Sigmoid colon (tissue), 7 donors: ENCODE results near the gene ARHGAP40. TPM values are rescaled to one million over a fixed set of nuclear protein-coding genes. Genes with fewer than 3 reads are reported as not detected.

Source experiments
- DNase-seq: peaks from one replicate; pipeline ENCODE4 v3.0.0-alpha.2; 2019
- H3K27ac ChIP-seq, 4 donors: fragments of 200-600 bp; sonication (generic); one replicate each; pipeline ENCODE4 v1.5.1; 2016 to 2019; ENCODE audit warnings: mild to moderate bottlenecking in 1 of 4
- H3K27me3 ChIP-seq, 3 donors: fragments of 200-600 bp; sonication (generic); one replicate each; pipeline ENCODE4 v1.5.1; 2019; ENCODE audit warnings: mild to moderate bottlenecking in 1 of 3
- H3K36me3 ChIP-seq, 4 donors: fragments of 200-600 bp; sonication (generic); one replicate each; pipeline ENCODE4 v1.5.1; 2016 to 2019
- H3K4me1 ChIP-seq, 4 donors: fragments of 200-600 bp; sonication (generic); one replicate each; pipeline ENCODE4 v1.5.1; 2017 to 2019
- H3K4me3 ChIP-seq, 4 donors: fragments of 200-600 bp; sonication (generic); one replicate each; pipeline ENCODE4 v1.5.1; 2017 to 2019; ENCODE audit warnings: mild to moderate bottlenecking in 2 of 4, moderate library complexity in 1 of 4
- H3K9me3 ChIP-seq, 4 donors: fragments of 200-600 bp in 3 of 4; sonication (generic) in 3 of 4; one replicate each; pipeline versions ENCODE4 v1.5.1 to v1.6.1; 2013 to 2019
- CTCF ChIP-seq, 4 experiments: fragments of 450-650 bp in 3 of 4; fragments of 200-600 bp in 1 of 4; IDR thresholded peaks; one replicate each; pipeline ENCODE4 v1.5.1; 2016 to 2019; ENCODE audit warnings: antibody characterized with exemption in 4 of 4, mild to moderate bottlenecking in 3 of 4, moderate library complexity in 2 of 4
- EP300 ChIP-seq, 4 donors: sonication (generic); formaldehyde crosslinking; IDR thresholded peaks; one replicate each; pipeline ENCODE4 v1.6.1; 2017; ENCODE audit warnings: antibody characterized with exemption in 4 of 4
- POLR2A ChIP-seq, 2 donors: fragments of 450-650 bp; IDR thresholded peaks; one replicate each; pipeline ENCODE4 v1.6.1; 2016; ENCODE audit warnings: antibody characterized with exemption in 2 of 2, mild to moderate bottlenecking in 2 of 2, moderate library complexity in 2 of 2
- POLR2AphosphoS5 ChIP-seq, 4 donors: sonication (generic); formaldehyde crosslinking; IDR thresholded peaks; one replicate each; pipeline ENCODE4 v1.6.1; 2017; ENCODE audit warnings: antibody characterized with exemption in 4 of 4
- WGBS, 2 donors: extraction: QIAGEN DNeasy Blood & Tissue Kit; methylation state at CpG; one replicate each; pipeline ENCODE4 v1.1.7; 2013; 5-methylcytosine and 5-hydroxymethylcytosine counted together
- intact Hi-C: fragments of 100-400 bp; cut with DNase I; formaldehyde crosslinking; loops from one replicate; pipeline ENCODE4 v1.15.1; 2023
- polyA plus RNA-seq, 3 donors: library from polyadenylated mRNA; stranded (reverse); fragments of 200-250 nt; gene quantifications; one replicate each; pipeline ENCODE4 v1.2.3, GENCODE V29; 2013
- total RNA-seq, 4 donors: library from RNA; depleted of rRNA; stranded (reverse); fragments of >200 nt; gene quantifications; one replicate each; pipeline ENCODE4 v1.1.0, GENCODE V29; 2016
- donor health status: healthy with polysubstance abuse.
- donor health status: Bipolar disorder and iron deficiency.
- donor health status: healthy.

The ARHGAP40 gene
- total and polyA plus RNA-seq, 7 donors, result not detected

GRCh38 chr20:38635721-38636288 lies 34.2 kb downstream of the ARHGAP40 start:
- Histone ChIP-seq H3K27me3 (peaks cover 0 to 19% (median 6%) of the 10 kb centered on the region in 3 donors), H3K4me3 (no peak overlapping the region), H3K36me3 (no peaks in the 10 kb centered on the region), H3K4me1 (no peaks in the 10 kb centered on the region), H3K27ac (no peak overlapping the region), H3K9me3 (no peaks in the 10 kb centered on the region)
- no peak for DNase-seq
- TF ChIP-seq POLR2AphosphoS5 (IDR thresholded peaks at IDR 0.05) (no peak), EP300 (IDR thresholded peaks at IDR 0.05) (no peak), CTCF (IDR thresholded peaks at IDR 0.05) (no peak)
- 43 to 55% methylated on average over 3 of the region's 3 CpGs for WGBS, 2 donors
- intact Hi-C loops, result no loop called here

GRCh38 chr20:38640521-38640920 lies 38.9 kb downstream of the ARHGAP40 start:
- no peaks in the 10 kb centered on the region for H3K36me3 ChIP-seq
- H3K4me3 ChIP-seq, result no peak overlapping the region
- DNase-seq, result no peak
- peaks cover 6 to 26% (median 10%) of the 10 kb centered on the region in 3 donors for H3K27me3 ChIP-seq
- 48 to 50% methylated on average over 4 of the region's 4 CpGs for WGBS, 2 donors
- no peak for TF ChIP-seq POLR2A (IDR thresholded peaks at IDR 0.05)
- H3K9me3 ChIP-seq, result no peaks in the 10 kb centered on the region
- no peak overlapping the region for H3K27ac ChIP-seq
- H3K4me1 ChIP-seq, result no peaks in the 10 kb centered on the region
- intact Hi-C loops, result no loop called here

- TF ChIP-seq POLR2A (IDR thresholded peaks at IDR 0.05), result no peak
- TF ChIP-seq CTCF (IDR thresholded peaks at IDR 0.05), result no peak
- no peak for TF ChIP-seq EP300 (IDR thresholded peaks at IDR 0.05)
- TF ChIP-seq POLR2AphosphoS5 (IDR thresholded peaks at IDR 0.05), result no peak
- intact Hi-C loops, result no loop called here
- peaks cover 0 to 11% (median 6%) of the 10 kb centered on the region in 4 donors for H3K4me1 ChIP-seq
- H3K27ac ChIP-seq, result no peak overlapping the region
- H3K36me3 ChIP-seq, result no peaks in the 10 kb centered on the region
- H3K27me3 ChIP-seq, result peaks cover 10 to 43% (median 25%) of the 10 kb centered on the region in 3 donors
- no peaks in the 10 kb centered on the region for H3K9me3 ChIP-seq
- no peak for DNase-seq
- H3K4me3 ChIP-seq, result no peak overlapping the region
- WGBS, 2 donors, result 58 to 81% methylated on average over 2 of the region's 2 CpGs
Measured at GRCh38 chr20:38642498-38642897, 40.9 kb downstream of the ARHGAP40 start.

GRCh38 chr20:38644588-38645260 lies 43.1 kb downstream of the ARHGAP40 start:
- Histone ChIP-seq H3K36me3 (no peaks in the 10 kb centered on the region), H3K4me1 (peaks cover 0 to 11% (median 6%) of the 10 kb centered on the region in 4 donors), H3K9me3 (no peaks in the 10 kb centered on the region), H3K4me3 (no peak overlapping the region), H3K27me3 (peaks cover 10 to 63% (median 32%) of the 10 kb centered on the region in 3 donors), H3K27ac (no peak overlapping the region)
- TF ChIP-seq CTCF (IDR thresholded peaks at IDR 0.05), result no peak
- no peak for TF ChIP-seq EP300 (IDR thresholded peaks at IDR 0.05)
- no peak for TF ChIP-seq POLR2A (IDR thresholded peaks at IDR 0.05)
- TF ChIP-seq POLR2AphosphoS5 (IDR thresholded peaks at IDR 0.05), result no peak
- WGBS, 2 donors, result 42 to 60% methylated on average over 4 of the region's 4 CpGs
- intact Hi-C loops, result loop anchor here (5.0 kb wide), 1 partner anchor 248 kb away; no protein-coding TSS in a partner anchor
- DNase-seq, result no peak

- no peaks in the 10 kb centered on the region for H3K9me3 ChIP-seq
- H3K27ac ChIP-seq, result no peak overlapping the region
- H3K36me3 ChIP-seq, result no peaks in the 10 kb centered on the region
- 41 to 46% methylated on average over 5 of the region's 5 CpGs for WGBS, 2 donors
- peaks cover 0 to 11% (median 6%) of the 10 kb centered on the region in 4 donors for H3K4me1 ChIP-seq
- no peak for DNase-seq
- H3K4me3 ChIP-seq, result no peak overlapping the region
- peaks cover 10 to 69% (median 32%) of the 10 kb centered on the region in 3 donors for H3K27me3 ChIP-seq
- intact Hi-C loops, result loop anchor here (5.0 kb wide), 1 partner anchor 247 kb away; no protein-coding TSS in a partner anchor
- TF ChIP-seq POLR2AphosphoS5 (IDR thresholded peaks at IDR 0.05) (no peak), CTCF (IDR thresholded peaks at IDR 0.05) (no peak), EP300 (IDR thresholded peaks at IDR 0.05) (no peak), POLR2A (IDR thresholded peaks at IDR 0.05) (no peak)
Measured at GRCh38 chr20:38645351-38645750, 43.7 kb downstream of the ARHGAP40 start.
